HG03558 (cell line): ENCODE results near the gene RTN4RL1.

Experiments
- ATAC-seq: cut with Tn5 transposase; IDR thresholded peaks from one replicate; pipeline ENCODE4 v1.9.1; 2021; ENCODE audit warnings: moderate number of reproducible peaks; ENCODE audit not compliant: unreplicated experiment; ENCODE audit errors: extremely low read depth

RTN4RL1 gene

GRCh38 chr17:2011411-2012371 lies 13.4 kb downstream of the RTN4RL1 start:
- ATAC-seq, result no peak

GRCh38 chr17:2009737-2010136 lies 15.4 kb downstream of the RTN4RL1 start:
- ATAC-seq, result no peak

- no peak for ATAC-seq
Observed at GRCh38 chr17:2008332-2009126, 16.6 kb downstream of the RTN4RL1 start.

GRCh38 chr17:2004435-2004952 lies 20.6 kb downstream of the RTN4RL1 start:
- ATAC-seq, result no peak

- no peak for ATAC-seq
Observed at GRCh38 chr17:2003525-2003924, 21.6 kb downstream of the RTN4RL1 start.

GRCh38 chr17:2002767-2003329 lies 22.3 kb downstream of the RTN4RL1 start:
- ATAC-seq, result no peak

GRCh38 chr17:1999557-2000251 lies 25.4 kb downstream of the RTN4RL1 start:
- ATAC-seq, result no peak

- ATAC-seq, result no peak
Observed at GRCh38 chr17:1997927-1998742, 27.0 kb downstream of the RTN4RL1 start.

GRCh38 chr17:1997289-1997926 lies 27.7 kb downstream of the RTN4RL1 start:
- ATAC-seq, result no peak

- ATAC-seq, result no peak
Observed at GRCh38 chr17:1996800-1997288, 28.3 kb downstream of the RTN4RL1 start.

- no peak for ATAC-seq
Observed at GRCh38 chr17:1995907-1996799, 29.0 kb downstream of the RTN4RL1 start.

GRCh38 chr17:1995321-1995892 lies 29.7 kb downstream of the RTN4RL1 start:
- ATAC-seq, result no peak

- ATAC-seq, result no peak
Observed at GRCh38 chr17:1994707-1995106, 30.4 kb downstream of the RTN4RL1 start.

GRCh38 chr17:1992541-1992940 lies 32.6 kb downstream of the RTN4RL1 start:
- ATAC-seq, result no peak

- no peak for ATAC-seq
Observed at GRCh38 chr17:1989135-1989534, 36.0 kb downstream of the RTN4RL1 start.

GRCh38 chr17:1986783-1987451 lies 38.2 kb downstream of the RTN4RL1 start:
- ATAC-seq, result no peak

GRCh38 chr17:1985686-1986085 lies 39.4 kb downstream of the RTN4RL1 start:
- ATAC-seq, result no peak
